ENCODE data around the gene PRKAG2.
A peak's percentile ranks its signal among the peaks of the same experiment; 100 is the strongest.

PRKAG2 gene

DNA sequence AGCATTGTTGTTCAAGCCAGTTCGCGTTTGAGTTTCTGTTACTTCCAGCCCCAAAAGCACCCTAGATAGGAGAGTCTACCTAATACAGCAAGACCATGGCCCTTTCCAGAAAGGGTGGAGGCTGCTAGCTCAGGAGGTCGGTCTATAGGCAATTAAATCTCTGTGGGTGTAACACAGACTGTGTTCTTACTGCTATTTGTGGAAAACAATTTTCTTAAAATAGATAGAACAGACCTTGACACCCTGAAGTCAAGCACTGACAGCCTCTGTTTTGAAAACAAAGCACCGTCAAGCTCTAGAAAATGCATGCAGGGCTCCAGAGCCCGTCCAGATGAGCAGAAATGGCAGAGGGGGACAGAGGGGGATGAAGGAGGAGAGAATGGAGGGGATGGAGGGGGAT lies 156.6 kb downstream of the PRKAG2 start:
- DNase-seq = no peak

DNA sequence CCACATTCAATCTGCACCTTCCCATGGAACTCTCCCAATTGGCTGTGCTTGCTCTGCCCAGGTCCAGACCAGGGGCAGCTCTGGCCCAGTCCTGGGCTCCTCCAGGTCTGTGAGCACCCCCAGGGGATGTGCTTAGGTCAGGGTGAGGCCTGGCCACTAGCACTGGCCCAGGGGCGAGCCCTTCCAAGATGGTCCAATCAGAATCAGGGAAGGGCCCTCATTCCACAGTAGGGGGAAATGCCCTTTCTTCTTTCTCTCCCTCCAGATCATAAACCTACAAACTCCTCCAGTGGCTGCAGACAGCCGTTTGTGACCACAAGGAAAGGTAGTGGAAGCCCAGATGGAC lies 157.0 kb downstream of the PRKAG2 start:
- no peak for DNase-seq

DNA sequence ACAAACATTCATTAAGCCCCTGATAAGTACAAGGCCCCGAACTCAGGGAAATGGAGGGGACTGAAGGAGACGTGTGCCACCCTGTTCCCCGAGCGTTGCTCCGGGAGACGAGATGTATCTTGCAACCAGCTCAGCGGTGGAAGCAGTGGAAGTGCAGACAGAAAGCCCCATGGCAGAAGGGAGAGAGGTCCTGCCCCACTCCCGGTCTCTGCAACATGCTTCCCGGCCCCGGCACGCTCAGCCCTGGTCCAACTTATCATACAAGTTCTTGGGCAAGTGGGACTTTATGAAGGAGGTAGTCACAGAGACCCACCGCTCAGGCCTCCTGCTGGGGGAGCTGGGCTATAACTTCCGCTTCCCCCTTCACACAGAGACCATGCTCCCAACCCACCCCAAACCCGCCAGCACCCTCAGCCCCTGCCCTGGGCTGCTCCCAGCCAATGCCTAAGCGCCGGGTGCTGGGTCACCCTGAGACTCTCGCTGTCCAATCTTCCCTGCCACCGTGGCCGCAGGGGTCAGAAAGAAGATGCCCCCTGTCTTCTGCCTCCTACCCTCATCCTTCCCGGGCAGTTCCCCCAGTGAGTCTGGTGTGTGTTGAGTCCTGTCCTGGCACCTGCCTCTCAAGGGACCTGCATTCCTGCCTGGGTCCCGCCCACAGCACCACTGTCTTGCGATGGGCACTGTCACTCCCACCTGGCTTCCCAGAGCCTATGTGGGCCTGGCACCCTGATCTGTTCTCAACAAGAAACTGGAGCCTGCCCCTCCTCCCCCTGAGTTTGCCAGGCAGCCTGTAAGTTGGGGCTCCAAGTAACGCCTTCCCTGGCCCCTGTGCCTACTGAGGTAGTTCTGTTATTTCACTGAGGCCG lies 157.7 kb downstream of the PRKAG2 start:
- DNase-seq = no peak

GRCh38 chr7:151717918-151718317 lies 159.0 kb downstream of the PRKAG2 start:
- DNase-seq = no peak

- no peak for DNase-seq
Observed at GRCh38 chr7:151717415-151717814, 159.5 kb downstream of the PRKAG2 start.

DNA sequence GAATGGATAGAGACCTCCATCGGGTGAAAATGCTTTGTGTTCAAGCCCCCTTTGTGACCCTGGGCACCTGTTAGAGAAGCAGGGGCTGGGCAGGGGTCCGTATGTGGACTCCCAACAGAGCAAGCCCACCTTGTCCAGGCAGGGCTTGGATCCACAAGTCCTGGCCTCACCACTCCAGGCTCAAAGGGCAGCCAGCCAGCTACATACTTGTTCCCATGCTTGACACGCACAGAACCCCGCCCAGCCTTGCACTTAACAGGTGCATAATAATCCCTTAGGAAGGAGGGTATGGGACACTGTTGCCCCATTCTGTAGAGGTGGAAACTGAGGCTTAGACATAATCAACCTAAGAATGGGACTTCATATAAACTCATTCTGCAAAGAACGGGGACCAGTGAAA lies 160.6 kb downstream of the PRKAG2 start:
- DNase-seq = no peak

GRCh38 chr7:151715666-151716315 lies 161.1 kb downstream of the PRKAG2 start:
- no peak for DNase-seq

DNA sequence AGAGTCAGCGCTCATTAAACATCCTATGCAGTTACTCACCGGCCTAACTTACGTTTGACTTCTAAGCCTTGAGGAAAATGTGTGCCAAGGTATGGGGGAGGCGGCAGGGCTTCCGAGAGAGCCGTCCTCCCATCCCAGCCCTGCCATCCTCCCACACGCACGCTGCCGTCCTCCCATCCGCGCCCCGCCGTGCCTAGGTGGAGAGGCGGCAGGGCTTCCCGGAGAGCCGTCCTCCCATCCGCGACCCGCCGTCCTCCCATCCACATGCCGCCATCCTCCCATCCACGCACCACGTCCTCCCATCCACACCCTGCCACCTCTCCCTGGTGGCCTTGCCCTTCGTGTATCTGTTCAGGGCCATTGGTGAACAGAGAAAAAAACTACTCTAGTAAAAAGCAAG lies 162.7 kb downstream of the PRKAG2 start:
- DNase-seq = no peak

- DNase-seq = no peak
Observed at GRCh38 chr7:151712810-151713125, 164.1 kb downstream of the PRKAG2 start.

GRCh38 chr7:151711906-151712809 lies 164.8 kb downstream of the PRKAG2 start:
- no peak for DNase-seq

GRCh38 chr7:151711435-151711872 lies 165.5 kb downstream of the PRKAG2 start:
- DNase-seq = no peak

- DNase-seq = no peak
Observed at GRCh38 chr7:151710646-151711434, 166.1 kb downstream of the PRKAG2 start.

GRCh38 chr7:151710121-151710640 lies 166.7 kb downstream of the PRKAG2 start:
- no peak for DNase-seq

DNA sequence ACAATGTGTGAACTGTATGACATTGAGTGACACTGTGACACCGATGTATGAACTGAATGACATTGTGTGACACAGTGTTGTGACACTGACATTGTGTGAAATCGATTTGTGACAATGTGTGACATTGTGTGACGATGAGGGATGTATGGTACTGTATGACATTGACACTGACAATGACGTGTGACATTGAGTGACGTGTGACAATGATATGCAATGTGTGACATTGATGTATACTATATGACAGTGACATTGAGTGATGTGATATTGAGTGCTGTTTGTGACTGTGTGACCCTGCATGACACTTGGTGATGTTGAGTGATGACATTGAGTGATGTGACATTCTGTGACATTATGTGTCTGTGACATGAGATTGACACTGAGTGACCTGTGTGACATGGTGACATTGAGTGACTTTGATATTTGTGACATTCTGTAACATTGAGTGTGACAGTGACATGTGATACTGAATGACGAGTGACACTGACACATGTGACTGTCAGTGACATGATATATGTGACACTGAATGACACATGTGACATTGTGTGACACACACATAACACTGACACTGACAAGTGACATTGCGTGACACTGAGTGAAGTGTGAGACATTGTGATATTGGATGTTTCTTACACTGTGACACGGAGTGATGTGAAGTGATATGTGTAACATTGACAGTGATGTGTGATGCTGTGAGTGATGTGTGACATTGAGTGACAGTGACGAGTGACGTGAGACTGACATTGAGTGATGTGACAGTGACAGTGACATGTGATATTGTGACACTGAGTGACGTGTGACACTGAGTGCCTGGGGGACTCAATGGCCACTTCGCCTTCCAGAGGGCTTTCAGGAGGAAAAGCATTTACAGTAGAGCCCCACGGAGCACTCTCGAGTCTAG lies 167.5 kb downstream of the PRKAG2 start:
- DNase-seq = no peak

DNA sequence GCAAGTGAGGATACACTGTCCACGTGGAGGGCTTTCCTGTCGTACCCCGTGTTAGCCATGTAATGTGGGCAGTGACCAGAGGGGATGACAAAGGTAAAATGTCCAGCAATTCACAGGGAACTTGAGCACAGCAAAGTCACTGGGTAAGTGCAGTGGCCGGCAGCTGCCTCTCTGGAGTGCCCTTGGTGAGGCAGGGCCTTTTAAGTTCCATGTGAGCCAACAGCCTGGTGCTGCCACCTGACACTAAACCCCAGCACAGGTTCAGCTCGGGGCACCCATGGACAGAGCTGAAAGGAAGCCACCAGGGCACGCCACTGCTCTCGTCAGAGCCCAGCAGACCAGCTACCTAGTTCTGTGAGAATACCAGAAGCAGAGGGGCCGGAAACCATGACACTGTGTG lies 168.3 kb downstream of the PRKAG2 start:
- no peak for DNase-seq

GRCh38 chr7:151707757-151708156 lies 169.2 kb downstream of the PRKAG2 start:
- DNase-seq = no peak

- no peak for DNase-seq
Observed at GRCh38 chr7:151707105-151707469, 169.8 kb downstream of the PRKAG2 start.

DNA sequence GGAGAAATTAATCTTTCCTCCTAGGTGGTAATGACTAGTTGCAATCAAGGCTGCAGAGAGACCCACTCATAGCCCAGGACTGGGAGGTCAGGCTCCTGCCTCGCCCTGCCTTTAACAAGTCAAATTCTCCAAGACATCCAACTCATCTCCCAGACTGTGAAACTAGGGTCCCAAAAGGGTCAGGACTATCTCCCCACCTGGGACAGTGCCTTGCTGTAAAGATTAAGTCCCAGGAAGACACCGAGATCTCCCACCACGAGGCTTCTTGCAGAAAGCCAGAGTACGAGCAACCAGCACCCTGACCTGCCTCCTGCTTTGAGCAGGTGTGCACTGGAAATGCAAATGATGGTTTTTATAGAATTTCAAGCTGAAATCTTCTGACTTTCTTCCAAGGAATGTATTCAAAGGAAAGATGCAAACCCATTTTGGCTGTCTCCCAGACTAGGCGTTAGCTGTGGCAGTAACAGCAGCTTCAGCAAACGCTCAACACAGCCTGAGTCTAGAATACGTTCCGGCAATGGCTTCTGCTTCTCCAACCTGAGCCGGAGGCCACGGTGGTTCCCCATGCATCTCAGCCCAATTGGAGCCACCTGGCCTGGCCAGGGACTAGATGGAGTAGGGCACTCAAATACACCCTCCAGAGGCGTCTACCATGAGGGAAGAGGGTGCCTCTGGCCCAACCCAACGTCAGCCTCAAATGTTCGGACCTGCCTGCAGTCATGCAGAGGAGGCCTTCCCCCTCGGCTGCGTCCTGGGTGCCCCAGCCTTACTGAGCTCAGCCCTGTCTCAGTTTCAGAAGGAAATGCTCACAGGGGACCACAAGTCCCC lies 170.4 kb downstream of the PRKAG2 start:
- peak; percentile 51 for DNase-seq

DNA sequence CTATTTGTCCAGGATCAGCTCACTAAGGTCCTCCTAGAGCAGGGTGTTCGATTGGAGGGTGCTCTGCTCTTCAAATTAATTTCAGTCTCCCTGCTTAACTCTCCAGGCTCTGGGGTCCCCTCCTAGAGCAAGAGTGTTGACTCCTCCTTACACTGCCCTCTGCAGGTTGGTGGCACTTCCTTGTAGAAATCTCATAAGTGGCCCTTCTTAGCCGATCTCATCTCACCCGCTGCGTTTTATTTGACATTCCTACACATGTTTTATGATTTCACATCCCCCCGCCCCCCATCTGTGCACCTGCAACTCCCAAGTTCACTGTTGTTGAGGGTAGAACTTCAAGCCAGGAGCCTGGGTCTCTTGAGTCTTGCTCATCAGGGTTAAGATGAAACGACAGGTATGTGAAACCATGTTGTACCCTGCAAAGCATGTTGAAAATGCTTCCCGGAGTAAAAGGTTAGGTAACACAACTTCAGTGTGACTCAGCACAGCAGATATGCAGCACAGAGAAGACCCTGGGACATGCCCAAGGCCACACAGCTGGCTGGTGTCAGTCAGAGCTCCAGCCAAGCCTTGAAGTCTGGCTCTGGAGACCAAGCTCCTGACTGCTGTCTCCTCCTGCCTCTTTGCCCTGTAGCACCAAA lies 171.2 kb downstream of the PRKAG2 start:
- peak; percentile 63 for DNase-seq

Data from fibroblast of upper back skin (primary cell).